ENCODE results near the gene FGFBP2. TPM values are rescaled to one million over a fixed set of nuclear protein-coding genes. Genes with fewer than 3 reads are reported as not detected.

FGFBP2 gene
- total and polyA plus RNA-seq, 10 of the 15 experiments (the other 5 are each of a cell fraction or from before 2014, with no cell fraction given) = 0.23 TPM; not detected in 9

DNA sequence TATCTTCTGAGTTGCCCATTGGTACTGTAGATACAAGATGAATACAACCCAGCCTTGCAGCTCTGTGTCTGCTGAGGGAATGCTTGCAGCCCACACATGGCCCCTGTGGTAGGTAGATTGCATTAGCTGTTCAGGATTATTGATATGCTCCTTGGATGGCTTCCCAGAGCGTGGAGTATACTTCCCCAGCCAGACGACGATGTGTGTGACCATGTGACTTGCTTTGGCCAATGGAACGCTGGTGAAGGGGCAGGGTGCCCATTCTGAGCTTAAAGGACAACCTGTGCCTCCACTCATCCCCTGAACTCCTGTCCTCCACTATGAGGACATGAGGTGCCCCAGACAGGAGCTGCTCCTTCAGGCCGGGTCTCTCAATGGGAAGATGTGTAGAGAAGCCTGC lies 23.9 kb upstream of the FGFBP2 start:
- WGBS (ENCODE audit: insufficient coverage, insufficient replicate concordance, low lambda C conversion rate, missing lambda C conversion rate) = 5% methylated on average over 5 of the region's 5 CpGs
- CTCF ChIA-PET = interaction anchor here (0.7 to 0.8 kb wide), 3 partner anchors 22 to 104 kb away, joined by 3 to 5 read pairs (median 3); no protein-coding TSS in a partner anchor
- in situ Hi-C loops (cut with MboI) = no loop called here

DNA sequence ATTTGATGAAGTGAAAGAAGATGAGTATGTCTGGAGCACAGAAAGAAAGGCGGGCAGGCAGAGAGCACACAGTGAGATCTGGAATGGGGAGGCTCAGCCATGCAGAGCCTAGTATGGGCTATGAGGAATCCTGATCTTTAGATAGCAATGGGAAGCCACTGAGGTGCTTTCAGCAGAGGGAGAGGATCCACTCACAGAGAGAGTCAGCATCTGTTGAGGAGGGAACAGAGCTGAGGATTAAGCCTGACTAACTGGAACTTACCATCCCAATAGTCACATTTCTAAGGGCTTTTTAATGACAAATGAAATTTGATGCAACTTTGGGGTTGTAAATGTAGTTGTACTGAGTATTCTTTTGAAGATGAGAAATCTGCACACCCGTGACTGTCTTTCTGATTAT lies 20.6 kb upstream of the FGFBP2 start:
- in situ Hi-C loops (cut with MboI) (no loop called here), intact Hi-C loops (cut with micrococcal nuclease; ENCODE audit: unreplicated experiment) (no loop called here)
- H2AFZ ChIP-seq (ENCODE audit: control insufficient read depth, low read depth, low read length) = no peak overlapping the region
- H3K36me3 ChIP-seq (ENCODE audit: control insufficient read depth in 2 of 2, insufficient read depth in 2 of 2, low read length in 1 of 2) = no peaks in the 10 kb centered on the region
- H3K9ac ChIP-seq (ENCODE audit: control insufficient read depth, insufficient read depth, low read length) = no peak overlapping the region
- no peak overlapping the region for H3K4me2 ChIP-seq (ENCODE audit: control insufficient read depth, insufficient read depth)
- H3K4me3 ChIP-seq = no peak overlapping the region
- H3K9me3 ChIP-seq (replicated peaks; ENCODE audit: control insufficient read depth, insufficient read depth, low read length) = no peaks in the 10 kb centered on the region
- no peak for ATAC-seq
- SMC1A ChIA-PET (ENCODE audit: uncharacterized antibody, unreplicated experiment) = no interaction called here
- no peaks in the 10 kb centered on the region for H4K20me1 ChIP-seq (ENCODE audit: control insufficient read depth, insufficient read depth)
- no TSS peak for BruUV-seq (replicated peaks)
- FAIRE-seq = no peak
- H3K27ac ChIP-seq (ENCODE audit: control insufficient read depth, insufficient read depth) = no peak overlapping the region
- RAD21 ChIA-PET (ENCODE audit: unreplicated experiment) = no interaction called here
- DNase-seq (ENCODE audit: low read depth, low spot score) = no peak
- no peaks in the 10 kb centered on the region for H3K4me1 ChIP-seq (ENCODE audit: control insufficient read depth, insufficient read depth, low read length)
- CTCF ChIA-PET = interaction anchor here (1.4 kb wide), 1 partner anchor 101 kb away, joined by 4 read pairs; no protein-coding TSS in a partner anchor
- H3K27me3 ChIP-seq (replicated peaks in 1 of 2; ENCODE audit: control insufficient read depth in 2 of 2, insufficient read depth in 2 of 2, low read length in 1 of 2) = peaks cover 3 to 4% of the 10 kb centered on the region in 2 experiments; a peak in 3 of 4 replicates
- H3K79me2 ChIP-seq (ENCODE audit: control insufficient read depth, insufficient read depth, low read length) = no peaks in the 10 kb centered on the region
- POLR2A ChIA-PET = no interaction called here
- 32% methylated on average over 2 of the region's 2 CpGs for WGBS (ENCODE audit: insufficient coverage, insufficient replicate concordance, low lambda C conversion rate, missing lambda C conversion rate)
- TF ChIP-seq TCF3 (IDR thresholded peaks at IDR 0.05; ENCODE audit: borderline replicate concordance, insufficient read depth, low read depth, low read length) (no peak), TARDBP (IDR thresholded peaks at IDR 0.05; ENCODE audit: borderline replicate concordance) (no peak), KAT2A (conservative IDR thresholded peaks at IDR 0.05; ENCODE audit: control insufficient read depth, low read depth, low read length) (no peak), SMAD5 (IDR thresholded peaks at IDR 0.05; ENCODE audit: low read depth) (no peak), ETV6 (conservative IDR thresholded peaks at IDR 0.05 in 1 of 2, IDR thresholded peaks at IDR 0.05 in 1 of 2; ENCODE audit: borderline replicate concordance in 1 of 2, low read depth in 1 of 2) (no peak), SP1 (IDR thresholded peaks at IDR 0.05; ENCODE audit: low read depth, low read length) (no peak), PKNOX1 (IDR thresholded peaks at IDR 0.05) (no peak), E2F4 (IDR thresholded peaks at IDR 0.05; ENCODE audit: low read depth, low read length) (no peak), HSF1 (IDR thresholded peaks at IDR 0.05; ENCODE audit: low read depth, low read length) (no peak), ESRRA (IDR thresholded peaks at IDR 0.05; ENCODE audit: low read length) (no peak)
- TF ChIP-seq, protein P1, sequence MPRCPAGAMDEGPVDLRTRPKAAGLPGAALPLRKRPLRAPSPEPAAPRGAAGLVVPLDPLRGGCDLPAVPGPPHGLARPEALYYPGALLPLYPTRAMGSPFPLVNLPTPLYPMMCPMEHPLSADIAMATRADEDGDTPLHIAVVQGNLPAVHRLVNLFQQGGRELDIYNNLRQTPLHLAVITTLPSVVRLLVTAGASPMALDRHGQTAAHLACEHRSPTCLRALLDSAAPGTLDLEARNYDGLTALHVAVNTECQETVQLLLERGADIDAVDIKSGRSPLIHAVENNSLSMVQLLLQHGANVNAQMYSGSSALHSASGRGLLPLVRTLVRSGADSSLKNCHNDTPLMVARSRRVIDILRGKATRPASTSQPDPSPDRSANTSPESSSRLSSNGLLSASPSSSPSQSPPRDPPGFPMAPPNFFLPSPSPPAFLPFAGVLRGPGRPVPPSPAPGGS (IDR thresholded peaks at IDR 0.05; ENCODE audit: borderline replicate concordance, insufficient read depth, low read depth, low read length, poor library complexity, severe bottlenecking) = no peak

More for the DNA sequence above, 23.9 kb upstream of the FGFBP2 start:
- Histone ChIP-seq H3K36me3 (ENCODE audit: control insufficient read depth in 2 of 2, insufficient read depth in 2 of 2, low read length in 1 of 2) (no peaks in the 10 kb centered on the region), H3K4me3 (no peak overlapping the region), H3K9ac (ENCODE audit: control insufficient read depth, insufficient read depth, low read length) (no peak overlapping the region), H3K4me1 (ENCODE audit: control insufficient read depth, insufficient read depth, low read length) (no peaks in the 10 kb centered on the region), H3K9me3 (replicated peaks; ENCODE audit: control insufficient read depth, insufficient read depth, low read length) (no peaks in the 10 kb centered on the region), H4K20me1 (ENCODE audit: control insufficient read depth, insufficient read depth) (no peaks in the 10 kb centered on the region), H3K27ac (ENCODE audit: control insufficient read depth, insufficient read depth) (no peak overlapping the region), H3K4me2 (ENCODE audit: control insufficient read depth, insufficient read depth) (no peak overlapping the region), H2AFZ (ENCODE audit: control insufficient read depth, low read depth, low read length) (no peak overlapping the region), H3K79me2 (ENCODE audit: control insufficient read depth, insufficient read depth, low read length) (no peaks in the 10 kb centered on the region), H3K27me3 (replicated peaks in 1 of 2; ENCODE audit: control insufficient read depth in 2 of 2, insufficient read depth in 2 of 2, low read length in 1 of 2) (peaks cover 3 to 5% of the 10 kb centered on the region in 2 experiments; a peak in 3 of 4 replicates)
- POLR2A ChIA-PET = interaction anchor here (1.2 kb wide), 1 partner anchor 8 kb away, joined by 3 read pairs; no protein-coding TSS in a partner anchor
- intact Hi-C loops (cut with micrococcal nuclease; ENCODE audit: unreplicated experiment) = no loop called here
- no peak for ATAC-seq
- DNase-seq (ENCODE audit: low read depth, low spot score) = no peak
- BruUV-seq (replicated peaks) = no TSS peak
- SMC1A ChIA-PET (ENCODE audit: uncharacterized antibody, unreplicated experiment) = interaction anchor here (0.6 to 1.1 kb wide), 2 partner anchors 104 to 278 kb away, joined by 3 read pairs; no protein-coding TSS in a partner anchor
- peak; percentile 71 for TF ChIP-seq NFYB (IDR thresholded peaks at IDR 0.05; ENCODE audit: insufficient read depth, low read depth, low read length)
- TF ChIP-seq MEF2A (IDR thresholded peaks at IDR 0.05; ENCODE audit: insufficient read depth, low read depth, low read length) = no peak
- RAD21 ChIA-PET (ENCODE audit: unreplicated experiment) = no interaction called here
- no peak for FAIRE-seq

All from GM12878 (cell line).